NCI-H2196 (cell line): ENCODE measurements around the gene ZNF330.
A peak's percentile ranks its signal among the peaks of the same experiment; 100 is the strongest.
"Not testable (repeated sequence)": the region's sequence is repeated elsewhere in the genome, so short reads cannot be mapped to it uniquely, and the experiment has no call there.

Experiments used
- DNase-seq: peaks from one replicate; lab custom pipeline; 2025; ENCODE audit not compliant: unreplicated experiment; lab: John Stamatoyannopoulos, UW

The ZNF330 gene

GRCh38 chr4:141220691-141221659 lies at the start of gene ZNF330:
ZNF330 (plus strand) TSS chr4:141220895; CDS start chr4:141222372, 1,477 bp downstream.
- peak; percentile 68 for DNase-seq

GRCh38 chr4:141174457-141174856 lies 46.2 kb upstream of the ZNF330 start:
- no peak for DNase-seq

GRCh38 chr4:141177171-141177570 lies 43.5 kb upstream of the ZNF330 start:
- no peak for DNase-seq

- DNase-seq: no peak
These were observed 41.0 kb upstream of the ZNF330 start for GRCh38 chr4:141179474-141180373.

GRCh38 chr4:141180991-141181761 lies 39.5 kb upstream of the ZNF330 start:
- no peak for DNase-seq

GRCh38 chr4:141183491-141183890 lies 37.2 kb upstream of the ZNF330 start:
- not testable (repeated sequence) for DNase-seq

GRCh38 chr4:141192564-141192963 lies 28.1 kb upstream of the ZNF330 start:
- DNase-seq: no peak

- DNase-seq: no peak
These were observed 27.1 kb upstream of the ZNF330 start for GRCh38 chr4:141193516-141194034.

- no peak for DNase-seq
These were observed 25.5 kb upstream of the ZNF330 start for GRCh38 chr4:141195095-141195707.

GRCh38 chr4:141196227-141196933 lies 24.3 kb upstream of the ZNF330 start:
- no peak for DNase-seq

- no peak for DNase-seq
These were observed 12.7 kb upstream of the ZNF330 start for GRCh38 chr4:141207961-141208360.

- no peak for DNase-seq
These were observed 10.5 kb upstream of the ZNF330 start for GRCh38 chr4:141210168-141210567.

- DNase-seq: no peak
These were observed 7.1 kb upstream of the ZNF330 start for GRCh38 chr4:141213550-141213991.

- no peak for DNase-seq
These were observed 5.7 kb upstream of the ZNF330 start for GRCh38 chr4:141215030-141215429.

GRCh38 chr4:141216002-141216761 lies 4.5 kb upstream of the ZNF330 start:
- no peak for DNase-seq

GRCh38 chr4:141220271-141220670 lies 424 bp upstream of the ZNF330 start:
- no peak for DNase-seq

GRCh38 chr4:141223418-141223817 lies 2.7 kb downstream of the ZNF330 start:
- no peak for DNase-seq

- DNase-seq: not testable (repeated sequence)
These were observed 6.6 kb downstream of the ZNF330 start for GRCh38 chr4:141227280-141227679.
